ENCODE results near the gene GGACT.

Gene GGACT

DNA sequence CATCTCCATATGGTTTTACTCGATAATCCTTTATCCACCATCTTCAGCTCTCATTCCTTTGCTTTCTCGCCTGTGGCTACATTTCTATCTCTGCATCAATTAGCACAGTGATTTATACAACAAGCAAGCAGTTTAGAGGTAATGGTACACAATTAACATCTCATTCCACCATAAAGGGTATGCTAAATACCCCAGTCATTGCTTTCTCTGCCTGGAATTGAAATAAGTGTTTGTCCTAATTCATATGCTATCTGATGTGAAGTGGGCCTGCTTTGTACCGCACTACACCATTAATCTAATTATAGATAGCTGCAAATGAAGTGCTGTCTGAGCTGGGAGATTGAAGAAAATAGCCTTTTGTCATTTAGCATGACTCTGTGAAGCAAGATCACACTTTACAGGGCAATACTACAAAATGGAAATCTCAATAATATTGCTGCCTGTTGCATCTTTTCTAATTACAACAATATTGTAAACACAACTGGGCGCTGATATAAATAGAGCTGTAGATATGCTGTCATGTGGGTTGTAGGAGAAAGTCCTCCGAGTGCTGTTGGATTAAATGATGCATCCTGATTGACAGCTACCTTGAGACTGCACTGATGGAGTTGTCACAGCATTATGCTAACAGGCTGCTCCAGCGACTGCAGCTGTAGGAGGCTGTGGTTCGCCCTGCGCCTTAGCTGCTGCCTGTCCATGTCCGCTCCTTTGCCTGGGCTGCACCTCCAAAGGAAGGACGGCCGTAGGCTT lies 78.2 kb downstream of the GGACT start:
- DNase-seq = no peak

DNA sequence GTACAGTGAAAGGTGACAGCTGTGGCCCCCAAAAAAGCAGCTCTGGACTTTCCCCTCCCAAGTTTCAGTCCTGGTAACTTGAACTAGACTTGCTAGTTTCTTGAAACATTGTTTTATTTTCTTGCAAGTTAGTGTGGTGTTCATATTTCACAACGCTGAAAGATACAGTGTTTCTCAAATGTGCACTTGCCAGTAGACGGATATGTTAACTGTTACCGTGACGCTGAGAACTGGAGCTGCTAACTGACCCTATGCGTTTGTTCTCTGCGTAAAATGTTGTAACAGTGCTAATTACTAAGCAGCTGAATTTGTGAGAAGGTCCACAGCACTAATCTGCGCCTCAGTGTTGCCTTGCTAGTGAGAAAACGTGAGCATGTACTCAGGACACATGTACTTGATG lies 79.6 kb downstream of the GGACT start:
- no peak for DNase-seq

DNA sequence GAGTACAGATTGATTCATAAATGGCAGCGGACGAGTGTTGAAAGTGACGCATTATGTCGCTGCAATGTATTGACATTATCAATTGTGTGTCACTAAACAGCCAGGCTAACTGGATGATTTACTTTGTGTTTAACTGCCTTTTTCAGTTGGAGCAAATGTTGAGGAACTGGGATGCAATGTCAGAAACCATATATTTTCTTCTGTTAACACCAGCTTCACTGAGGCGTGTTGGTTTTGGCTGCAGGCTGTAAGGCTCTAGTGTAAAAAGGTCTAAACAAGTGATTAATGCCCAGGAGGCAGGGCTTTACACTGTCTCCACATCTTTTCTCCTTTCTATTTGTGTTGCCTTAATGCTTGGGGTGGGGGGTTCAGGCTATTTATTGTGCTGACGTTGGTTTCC lies 80.1 kb downstream of the GGACT start:
- DNase-seq = no peak

DNA sequence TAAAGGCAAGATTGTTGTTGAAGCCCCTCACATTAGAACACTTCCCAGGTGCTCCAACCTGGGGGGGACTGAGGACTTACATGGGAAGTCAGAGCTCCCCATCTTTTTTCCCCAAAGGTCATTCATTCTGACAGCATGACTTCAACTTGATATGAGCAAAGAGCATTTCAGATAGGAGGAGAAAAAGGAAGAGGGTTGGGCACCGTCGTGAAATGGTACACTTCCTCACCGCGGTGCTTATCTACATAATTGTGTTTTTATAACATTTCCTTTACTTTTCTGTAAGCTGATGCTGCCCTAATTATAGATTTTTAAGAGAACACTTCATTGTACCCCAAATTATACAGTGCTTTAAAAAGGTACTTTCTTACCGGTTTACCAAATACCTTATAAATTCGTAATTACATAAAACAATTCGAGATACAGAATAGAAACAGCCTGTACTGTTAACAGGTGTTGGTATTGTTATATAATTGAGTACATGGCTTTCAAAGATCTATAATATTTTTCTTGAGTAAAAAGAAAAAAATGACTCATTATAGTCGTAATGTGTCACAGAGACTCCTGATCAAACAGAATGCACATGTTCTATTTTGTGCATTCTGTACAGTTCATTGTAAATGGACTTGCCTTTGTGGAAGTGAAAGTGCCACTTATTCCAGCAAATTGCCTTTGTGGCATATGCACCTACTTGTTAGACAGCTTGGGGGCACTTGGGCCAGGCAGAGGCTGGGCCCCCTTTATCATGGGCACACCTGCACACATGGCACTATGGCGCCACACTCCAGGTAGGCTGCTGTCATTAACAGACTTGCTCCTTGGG lies 81.8 kb downstream of the GGACT start:
- DNase-seq = no peak

DNA sequence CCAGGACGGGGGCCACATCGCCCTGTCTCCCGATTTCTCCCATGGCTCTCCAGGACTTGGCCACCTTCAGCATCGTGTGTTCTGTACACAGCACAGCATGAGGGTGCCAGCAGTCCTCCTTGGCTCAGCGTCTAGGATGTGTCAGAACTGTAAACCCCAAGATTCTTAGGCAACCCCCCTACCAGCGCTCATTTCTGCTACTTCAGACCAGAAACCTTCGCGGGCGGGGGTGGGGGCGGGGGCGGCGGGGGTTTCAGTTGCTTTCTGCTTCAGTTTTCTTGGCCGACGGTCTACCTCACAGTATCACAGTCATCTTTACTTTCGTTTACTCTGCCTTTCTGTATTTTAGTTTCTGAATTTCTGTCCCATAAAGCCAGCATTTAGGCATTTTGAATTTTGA lies 82.4 kb downstream of the GGACT start:
- peak; percentile 66 for DNase-seq

DNA sequence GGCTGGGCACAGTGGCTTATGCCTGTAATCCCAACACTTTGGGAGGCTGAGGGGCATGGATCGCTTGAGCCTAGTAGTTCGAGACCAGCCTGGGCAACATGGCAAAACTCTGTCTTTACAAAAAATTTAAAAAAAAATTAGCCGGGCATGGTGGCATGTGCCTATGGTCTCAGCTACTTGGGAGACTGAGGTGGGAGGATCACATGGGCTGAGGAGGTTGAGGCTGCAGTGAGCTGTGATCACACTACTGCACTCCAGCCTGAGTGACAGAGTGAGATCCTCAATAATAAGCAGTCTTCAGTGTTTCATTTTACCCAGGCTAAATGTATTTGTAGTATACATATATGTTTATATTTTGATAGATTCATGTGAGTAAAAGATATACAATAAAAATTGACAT lies 85.0 kb downstream of the GGACT start:
- DNase-seq = no peak

DNA sequence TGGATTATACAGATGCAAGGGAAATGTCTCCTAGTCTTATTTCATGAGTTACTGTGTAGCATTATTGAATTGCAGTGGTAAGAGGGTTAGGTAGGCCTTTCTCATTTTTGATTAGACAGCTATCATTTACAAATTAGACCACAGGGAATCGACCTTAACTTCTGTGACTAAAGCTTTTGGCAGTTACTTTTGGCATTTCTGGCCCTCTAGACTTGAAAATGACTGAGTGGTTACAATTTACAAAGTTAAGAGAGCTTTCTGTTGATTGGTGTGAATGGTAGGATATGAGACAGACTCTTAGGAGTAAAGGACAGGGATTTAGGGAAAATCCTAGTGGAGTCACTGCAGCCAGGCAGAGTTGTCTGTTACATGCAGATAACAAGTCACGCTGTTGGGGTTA lies 86.1 kb downstream of the GGACT start:
- DNase-seq = no peak

DNA sequence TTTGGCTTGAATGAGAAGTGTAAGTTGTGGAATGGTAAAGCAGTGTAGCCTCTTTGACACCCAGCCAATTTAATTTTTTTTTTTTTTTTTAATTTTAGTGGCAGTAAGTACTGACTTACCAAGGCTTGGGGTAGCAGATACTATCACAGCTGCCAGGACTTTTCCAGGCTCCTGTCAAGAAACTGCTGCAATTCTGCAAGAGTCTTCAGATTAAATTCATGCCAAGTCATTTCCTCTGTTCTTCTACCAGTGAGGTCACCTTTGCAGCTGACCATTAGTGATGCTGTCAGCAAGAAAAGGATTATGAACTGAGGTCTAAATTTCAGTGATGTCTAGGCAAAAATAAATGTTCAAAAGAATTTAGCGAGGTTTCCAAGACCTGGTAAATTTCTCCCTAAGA lies 91.2 kb downstream of the GGACT start:
- no peak for DNase-seq

DNA sequence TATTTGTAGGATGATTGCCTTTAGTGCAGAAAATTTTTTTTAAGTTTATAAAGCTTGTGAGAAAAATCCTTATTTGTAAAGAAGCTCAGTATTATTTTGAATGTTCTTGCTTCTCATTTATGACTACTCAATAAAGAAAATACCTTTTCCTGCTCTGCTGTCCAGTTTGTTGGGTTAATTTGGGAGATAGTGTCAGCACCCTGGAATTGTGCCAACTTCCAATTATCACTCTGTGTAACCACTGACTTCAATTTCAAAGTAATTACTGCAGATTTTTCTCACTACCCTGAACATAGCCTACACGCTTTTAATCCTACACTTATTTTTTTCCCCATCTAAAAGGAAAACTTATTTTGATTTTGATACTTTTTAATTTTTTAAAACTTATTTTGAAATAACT lies 93.1 kb downstream of the GGACT start:
- no peak for DNase-seq

DNA sequence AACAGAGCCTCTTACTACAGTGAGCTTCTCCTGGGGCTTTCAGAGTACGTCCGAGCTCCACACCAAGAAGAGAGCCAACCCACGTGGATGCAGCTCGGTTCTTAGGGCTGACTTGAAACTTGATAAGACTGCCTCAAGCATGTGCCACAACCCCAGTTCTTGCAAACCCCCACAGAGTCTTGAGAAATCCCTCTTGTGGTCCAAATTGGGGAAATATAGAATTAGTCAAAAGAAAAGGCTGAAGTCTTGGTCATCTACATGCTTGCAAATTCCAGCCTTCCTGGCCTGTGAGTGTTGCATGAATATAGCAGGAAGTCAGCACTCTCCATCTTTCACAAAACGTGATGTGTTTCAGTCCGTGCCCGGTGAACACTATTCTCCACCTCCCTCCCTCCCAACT lies 95.2 kb downstream of the GGACT start:
- DNase-seq = no peak

DNA sequence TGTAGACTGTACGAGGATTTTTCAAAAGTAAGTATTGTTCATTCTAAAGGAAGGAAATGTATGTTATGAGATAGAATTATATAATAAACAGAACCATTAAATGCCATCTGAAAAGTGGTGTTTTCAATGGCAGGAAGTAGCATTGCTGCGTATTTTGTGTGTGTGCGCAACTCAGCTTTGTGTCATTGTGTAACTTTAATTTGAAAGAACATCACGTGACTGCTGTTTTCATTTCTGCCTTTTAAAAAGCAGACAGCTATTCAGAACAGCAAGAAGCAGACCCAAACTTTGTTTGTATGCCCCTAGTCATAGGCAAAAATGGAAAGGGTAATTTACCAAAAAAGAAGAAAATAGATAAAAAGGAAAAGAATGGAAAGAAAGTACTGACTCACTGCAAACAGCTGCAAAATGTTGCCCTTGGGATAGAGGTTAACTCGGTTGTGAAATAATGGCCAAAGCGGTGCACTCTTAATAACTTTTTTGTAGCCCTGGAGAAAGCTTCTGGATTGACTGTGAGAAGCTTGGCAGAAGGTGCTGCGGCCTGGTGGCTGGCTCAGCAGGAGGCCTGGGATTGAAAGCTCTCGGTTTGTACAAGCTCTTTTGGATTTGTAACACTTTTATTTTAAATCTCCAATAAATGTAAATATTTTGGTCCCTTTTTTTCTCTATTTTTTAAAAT lies 97.3 kb downstream of the GGACT start:
- DNase-seq = no peak

DNA sequence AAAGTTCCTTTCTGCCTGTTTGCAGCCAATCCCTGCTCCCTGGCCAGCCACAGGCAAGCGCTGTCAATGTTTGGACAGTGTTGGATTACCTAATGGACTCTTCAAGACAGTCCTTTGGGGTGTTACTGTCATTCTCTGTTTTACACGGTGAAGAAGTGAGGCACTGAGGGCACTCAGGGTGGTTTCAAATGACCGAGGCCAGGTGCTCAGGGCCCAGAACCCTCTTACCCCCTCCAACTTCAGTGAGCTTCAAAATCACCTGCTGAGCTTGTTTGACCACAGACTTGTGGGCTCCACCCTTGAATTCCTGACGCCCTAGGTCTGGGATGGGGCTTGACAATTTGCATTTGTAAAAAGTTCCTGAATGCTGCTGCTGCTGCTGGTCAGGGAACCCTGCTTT lies 97.9 kb downstream of the GGACT start:
- DNase-seq = no peak

DNA sequence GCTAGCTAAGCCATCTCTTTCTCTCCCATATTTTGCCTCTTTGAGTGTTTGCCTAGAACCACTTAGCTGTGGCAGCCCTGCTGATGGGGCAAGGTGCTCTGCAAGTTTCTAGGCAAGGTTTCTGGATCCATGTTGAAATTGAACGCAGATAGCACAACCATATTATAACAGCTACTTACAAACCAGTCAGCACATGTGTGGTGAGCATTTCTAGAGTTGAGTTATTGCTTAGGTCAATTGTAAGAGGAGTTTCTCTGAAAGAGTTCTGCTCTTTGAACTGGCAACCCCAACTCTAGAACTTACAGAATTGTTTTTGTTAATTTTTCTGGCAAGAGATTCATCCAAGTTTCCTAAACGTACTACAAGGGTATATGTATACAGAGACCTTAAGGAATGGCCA lies 103.3 kb downstream of the GGACT start:
- no peak for DNase-seq

DNA sequence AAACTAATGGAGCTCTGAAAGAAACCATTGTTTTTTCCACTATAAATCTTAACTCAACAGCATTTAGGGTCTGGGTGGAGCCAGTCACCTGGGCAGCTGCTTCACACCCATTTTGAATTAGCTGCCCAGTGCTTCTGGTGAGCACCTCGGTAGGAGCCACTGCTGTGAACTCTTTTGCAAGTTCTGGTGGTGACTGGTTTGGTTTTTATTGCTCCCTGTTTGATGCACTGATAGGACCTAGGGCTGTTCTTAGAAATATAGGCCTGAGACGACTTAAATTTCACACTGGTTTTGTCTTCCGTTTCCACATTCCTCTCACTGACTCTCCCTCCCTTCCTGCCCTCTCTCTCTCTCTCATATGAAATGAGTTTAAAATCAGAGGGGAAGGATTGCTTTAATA lies 103.9 kb downstream of the GGACT start:
- DNase-seq = no peak

DNA sequence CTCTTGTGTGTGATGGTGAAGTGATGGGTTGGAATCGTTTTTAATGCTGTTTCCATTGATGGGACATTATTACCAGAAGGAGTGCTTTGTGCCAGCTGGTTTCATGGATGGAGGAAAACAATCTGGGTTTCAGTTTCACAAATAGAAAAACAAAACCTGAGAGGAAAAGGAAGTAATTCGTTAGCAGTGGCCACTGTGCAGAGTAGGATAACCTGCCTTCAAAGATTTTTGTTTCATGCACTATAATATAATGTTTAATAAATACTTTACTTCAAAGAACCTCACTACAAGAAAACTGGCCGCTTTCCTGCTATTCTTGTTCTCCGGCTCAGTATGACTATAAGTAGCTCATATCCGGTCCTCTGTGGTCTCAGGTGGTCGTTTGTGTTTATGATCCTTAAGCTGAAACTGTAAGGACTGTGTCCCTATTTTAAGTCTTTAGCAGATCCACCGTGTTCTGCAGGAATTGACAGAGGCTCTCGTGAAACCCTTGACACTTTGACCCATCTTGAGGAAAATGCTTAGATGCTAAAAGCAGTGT lies 104.7 kb downstream of the GGACT start:
- DNase-seq = no peak

DNA sequence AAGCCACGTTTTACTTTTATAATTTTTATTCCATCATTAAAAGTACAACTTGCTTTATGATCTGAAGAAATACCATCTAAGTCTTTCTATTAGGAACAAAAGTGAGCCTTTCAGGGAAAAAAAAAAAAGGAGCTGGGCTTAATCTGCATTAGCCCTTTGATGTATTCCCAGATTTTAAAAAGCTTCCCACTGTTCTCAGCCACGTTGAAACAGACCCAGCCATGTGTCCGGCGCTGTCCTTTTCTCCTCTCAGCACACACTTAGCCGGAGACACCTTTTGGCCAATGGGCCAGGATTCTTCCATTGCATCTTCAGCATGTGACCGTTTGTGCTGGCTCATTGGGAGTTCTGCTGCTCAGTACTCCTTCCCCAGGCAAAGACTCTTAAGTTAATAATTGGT lies 105.5 kb downstream of the GGACT start:
- no peak for DNase-seq

DNA sequence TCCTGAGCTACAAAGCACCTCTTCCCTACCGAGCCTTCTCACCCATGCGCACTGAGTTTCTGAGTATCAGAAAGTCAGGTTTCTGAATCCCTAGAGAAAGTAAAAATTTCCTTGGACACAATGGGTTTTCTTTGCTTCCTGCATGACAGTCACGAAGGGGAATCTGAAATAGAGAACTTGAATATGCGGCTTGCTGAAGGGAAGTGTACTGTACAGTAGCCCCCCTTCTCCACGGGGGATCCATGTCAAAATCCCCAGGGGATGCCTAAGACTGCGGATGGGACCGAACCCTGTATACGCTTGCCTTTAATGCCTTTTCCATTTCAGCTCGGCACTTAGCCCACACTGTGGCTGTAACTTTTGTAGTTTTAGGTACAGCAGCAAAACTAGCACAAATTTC lies 107.9 kb downstream of the GGACT start:
- DNase-seq = no peak

Data from activated naive CD4-positive, alpha-beta T cell treated with Interleukin-2 at 50 U/mL for 16 hours (primary cell).